Neural progenitor cell (in vitro differentiated cells): ENCODE results near the gene FBXW7. TPM values are rescaled to one million over a fixed set of nuclear protein-coding genes. Genes with fewer than 3 reads are reported as not detected.

Experiments
- DNase-seq: peaks from one replicate; pipeline ENCODE4 v3.0.0-alpha.2; 2016; ENCODE audit warnings: low spot score
- H2AFZ ChIP-seq: fragments of 200-600 bp; sonication (generic); replicated peaks from 2 replicates; pipeline ENCODE4 v1.6.1; 2016; ENCODE audit warnings: antibody characterized with exemption
- H3F3A ChIP-seq: fragments of 200-600 bp; sonication (generic); 2 replicates; pipeline ENCODE4 v1.6.1; 2016; ENCODE audit warnings: antibody characterized with exemption, low read depth
- H3K27ac ChIP-seq: fragments of 200-600 bp; sonication (generic); 2 replicates; pipeline ENCODE4 v1.5.1; 2016; ENCODE audit warnings: mild to moderate bottlenecking
- H3K27me3 ChIP-seq: fragments of 200-600 bp; sonication (generic); 2 replicates; pipeline ENCODE4 v1.6.1; 2016; ENCODE audit warnings: mild to moderate bottlenecking, moderate library complexity
- H3K36me3 ChIP-seq: fragments of 200-600 bp; sonication (generic); 2 replicates; pipeline ENCODE4 v1.5.1; 2016
- H3K4me1 ChIP-seq: fragments of 200-600 bp; sonication (generic); 2 replicates; pipeline ENCODE4 v1.6.1; 2016; ENCODE audit warnings: mixed run types
- H3K4me2 ChIP-seq: fragments of 200-600 bp; sonication (generic); 2 replicates; pipeline ENCODE4 v1.6.1; 2016
- H3K4me3 ChIP-seq: fragments of 200-600 bp; sonication (generic); 2 replicates; pipeline ENCODE4 v1.5.1; 2016
- H3K79me2 ChIP-seq: fragments of 200-600 bp; sonication (generic); 2 replicates; pipeline ENCODE4 v1.6.1; 2016; ENCODE audit warnings: low read depth
- H3K9ac ChIP-seq: fragments of 200-600 bp; sonication (generic); 2 replicates; pipeline ENCODE4 v1.6.1; 2016
- H3K9me3 ChIP-seq: fragments of 200-600 bp; sonication (generic); 2 replicates; pipeline ENCODE4 v1.5.1; 2016; ENCODE audit warnings: low read depth
- H4K20me1 ChIP-seq: fragments of 200-600 bp; sonication (generic); 2 replicates; pipeline ENCODE4 v1.6.1; 2016; ENCODE audit warnings: low read depth
- H3K27ac Mint-ChIP-seq: 3 replicates; pipeline ENCODE4 v1.8.0; 2021; ENCODE audit warnings: mixed read lengths
- H3K27me3 Mint-ChIP-seq: 2 replicates; pipeline ENCODE4 v1.8.0; 2022; ENCODE audit warnings: low read depth, mild to moderate bottlenecking, inconsistent platforms, moderate library complexity, mixed read lengths; ENCODE audit not compliant: insufficient read depth
- H3K36me3 Mint-ChIP-seq: 3 replicates; pipeline ENCODE4 v1.8.0; 2021; ENCODE audit warnings: mixed read lengths
- H3K4me1 Mint-ChIP-seq: 3 replicates; pipeline ENCODE4 v1.8.0; 2021; ENCODE audit warnings: mixed read lengths
- H3K4me3 Mint-ChIP-seq: 3 replicates; pipeline ENCODE4 v1.8.0; 2021; ENCODE audit warnings: mild to moderate bottlenecking, moderate library complexity, mixed read lengths
- H3K9me3 Mint-ChIP-seq: 3 replicates; pipeline ENCODE4 v1.8.0; 2020; ENCODE audit warnings: mixed read lengths
- EZH2 ChIP-seq: fragments of 200-600 bp; sonication (generic); IDR thresholded peaks from 2 replicates; pipeline ENCODE4 v1.6.1; 2017; ENCODE audit warnings: antibody characterized with exemption, mild to moderate bottlenecking, moderate library complexity
- EZH2phosphoT487 ChIP-seq: fragments of 200-600 bp; sonication (generic); IDR thresholded peaks from 2 replicates; pipeline ENCODE4 v1.6.1; 2017; ENCODE audit warnings: antibody characterized with exemption
- total RNA-seq: library from RNA; depleted of rRNA; stranded (reverse); fragments of >200 nt; gene quantifications from 2 replicates; pipeline ENCODE4 v1.2.3, GENCODE V29; 2015; ENCODE audit warnings: low replicate concordance
- TF ChIP-seq, protein P1 (sequence below): fragments of 200-600 bp; sonication (generic); IDR thresholded peaks from 2 replicates; pipeline ENCODE4 v1.5.1; 2017; ENCODE audit warnings: antibody characterized with exemption, mild to moderate bottlenecking

The FBXW7 gene
- total RNA-seq, 1 donor from 2014 or later = 43.9 TPM

DNA sequence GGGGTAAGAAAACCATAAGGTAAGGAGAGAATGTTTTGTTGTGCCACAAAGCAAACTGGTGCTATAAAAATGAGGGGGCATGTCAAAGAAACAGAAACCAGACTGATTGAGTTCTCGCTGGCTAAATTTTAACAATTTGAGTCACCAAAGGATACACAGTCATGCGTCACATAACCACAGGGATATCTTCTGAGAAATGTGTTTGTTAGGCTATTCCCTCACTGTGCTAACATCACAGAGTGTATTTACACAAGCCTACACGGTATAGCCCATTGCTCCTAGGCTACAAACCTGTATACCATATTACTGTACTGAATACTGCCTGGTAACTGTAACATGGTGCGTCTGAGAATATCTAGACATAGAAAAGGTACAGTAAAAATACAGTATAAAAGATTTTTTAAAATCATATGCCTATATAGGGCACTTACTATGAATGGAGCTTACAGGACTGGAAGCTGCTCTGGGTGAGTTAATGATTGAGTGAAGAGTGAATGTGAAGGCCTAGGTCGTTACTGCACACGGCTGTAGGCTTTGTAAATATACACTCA lies 50.1 kb downstream of the FBXW7 start:
- no peaks in the 10 kb centered on the region for H3K4me1 Mint-ChIP-seq
- TF ChIP-seq, protein P1, sequence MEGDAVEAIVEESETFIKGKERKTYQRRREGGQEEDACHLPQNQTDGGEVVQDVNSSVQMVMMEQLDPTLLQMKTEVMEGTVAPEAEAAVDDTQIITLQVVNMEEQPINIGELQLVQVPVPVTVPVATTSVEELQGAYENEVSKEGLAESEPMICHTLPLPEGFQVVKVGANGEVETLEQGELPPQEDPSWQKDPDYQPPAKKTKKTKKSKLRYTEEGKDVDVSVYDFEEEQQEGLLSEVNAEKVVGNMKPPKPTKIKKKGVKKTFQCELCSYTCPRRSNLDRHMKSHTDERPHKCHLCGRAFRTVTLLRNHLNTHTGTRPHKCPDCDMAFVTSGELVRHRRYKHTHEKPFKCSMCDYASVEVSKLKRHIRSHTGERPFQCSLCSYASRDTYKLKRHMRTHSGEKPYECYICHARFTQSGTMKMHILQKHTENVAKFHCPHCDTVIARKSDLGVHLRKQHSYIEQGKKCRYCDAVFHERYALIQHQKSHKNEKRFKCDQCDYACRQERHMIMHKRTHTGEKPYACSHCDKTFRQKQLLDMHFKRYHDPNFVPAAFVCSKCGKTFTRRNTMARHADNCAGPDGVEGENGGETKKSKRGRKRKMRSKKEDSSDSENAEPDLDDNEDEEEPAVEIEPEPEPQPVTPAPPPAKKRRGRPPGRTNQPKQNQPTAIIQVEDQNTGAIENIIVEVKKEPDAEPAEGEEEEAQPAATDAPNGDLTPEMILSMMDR = no peak
- TF ChIP-seq EZH2phosphoT487 (no peak), EZH2 (no peak)
- H2AFZ ChIP-seq = no peak overlapping the region
- H3K79me2 ChIP-seq = peaks cover 44% of the 10 kb centered on the region
- no peaks in the 10 kb centered on the region for H3K4me1 ChIP-seq
- H3K4me3 ChIP-seq = no peak overlapping the region
- H3K36me3 Mint-ChIP-seq = peaks cover 2% of the 10 kb centered on the region
- H4K20me1 ChIP-seq = no peaks in the 10 kb centered on the region
- H3K4me3 Mint-ChIP-seq = no peak overlapping the region
- H3K27ac ChIP-seq = no peak overlapping the region
- H3K9ac ChIP-seq = no peak overlapping the region
- no peaks in the 10 kb centered on the region for H3F3A ChIP-seq
- H3K27ac Mint-ChIP-seq = no peak overlapping the region
- no peaks in the 10 kb centered on the region for H3K36me3 ChIP-seq
- H3K9me3 ChIP-seq = no peaks in the 10 kb centered on the region
- H3K27me3 ChIP-seq = no peaks in the 10 kb centered on the region
- peaks cover 5% of the 10 kb centered on the region for H3K9me3 Mint-ChIP-seq
- H3K27me3 Mint-ChIP-seq = no peaks in the 10 kb centered on the region
- no peak overlapping the region for H3K4me2 ChIP-seq
- DNase-seq = no peak

DNA sequence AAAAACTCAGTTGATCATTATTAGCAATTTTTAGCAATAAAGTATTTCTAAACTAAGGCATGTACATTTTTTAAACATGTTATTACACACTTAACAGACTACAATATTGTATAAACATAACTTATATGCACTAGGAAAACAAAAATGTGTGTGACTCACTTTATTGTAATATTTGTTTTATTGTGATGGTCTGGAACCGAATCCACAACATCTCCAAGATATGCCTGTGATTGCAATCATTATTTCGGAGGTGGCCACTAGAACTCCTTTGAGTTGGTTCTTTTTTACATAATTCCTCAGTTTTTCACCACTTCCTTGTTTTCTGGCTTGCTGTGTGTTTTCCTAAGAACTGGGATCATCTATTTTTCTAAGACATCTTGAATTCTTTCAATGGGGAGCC lies 53.7 kb downstream of the FBXW7 start:
- H3K9ac ChIP-seq = no peak overlapping the region
- Mint-ChIP-seq H3K27me3 (no peaks in the 10 kb centered on the region), H3K36me3 (peaks cover 2% of the 10 kb centered on the region), H3K9me3 (peaks cover 5% of the 10 kb centered on the region), H3K27ac (no peak overlapping the region), H3K4me1 (no peaks in the 10 kb centered on the region), H3K4me3 (no peak overlapping the region)
- H3K4me3 ChIP-seq = no peak overlapping the region
- no peak overlapping the region for H2AFZ ChIP-seq
- no peaks in the 10 kb centered on the region for H3K36me3 ChIP-seq
- no peak for TF ChIP-seq EZH2
- TF ChIP-seq, protein P1 = no peak
- TF ChIP-seq EZH2phosphoT487 = no peak
- H3K4me1 ChIP-seq = no peaks in the 10 kb centered on the region
- H3K4me2 ChIP-seq = no peak overlapping the region
- H3K9me3 ChIP-seq = no peaks in the 10 kb centered on the region
- H3K79me2 ChIP-seq = peaks cover 29% of the 10 kb centered on the region
- H3K27me3 ChIP-seq = no peaks in the 10 kb centered on the region
- no peaks in the 10 kb centered on the region for H3F3A ChIP-seq
- no peak for DNase-seq
- no peak overlapping the region for H3K27ac ChIP-seq
- no peaks in the 10 kb centered on the region for H4K20me1 ChIP-seq

DNA sequence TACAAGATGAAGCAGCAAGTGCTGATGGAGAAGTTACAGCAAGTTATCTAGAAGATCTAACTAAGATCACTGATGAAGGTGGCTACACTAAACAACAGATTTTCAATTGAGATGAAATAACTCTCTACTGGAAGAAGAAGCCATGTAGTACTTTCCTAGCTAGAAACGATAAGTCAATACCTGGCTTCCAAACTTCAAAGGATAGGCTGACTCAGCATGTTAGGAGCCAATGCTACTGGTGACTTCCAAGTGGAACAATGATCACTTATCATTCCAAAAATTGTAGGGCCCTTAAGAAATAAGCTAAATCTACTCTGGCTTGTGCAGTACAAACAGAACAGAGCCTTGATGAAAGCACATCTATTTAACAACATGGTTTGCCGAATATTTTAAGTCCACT lies 55.0 kb downstream of the FBXW7 start:
- Mint-ChIP-seq H3K4me1 (no peaks in the 10 kb centered on the region), H3K27ac (no peak overlapping the region), H3K4me3 (no peak overlapping the region), H3K9me3 (peaks cover 5% of the 10 kb centered on the region), H3K36me3 (peaks cover 2% of the 10 kb centered on the region), H3K27me3 (no peaks in the 10 kb centered on the region)
- H3K9ac ChIP-seq = no peak overlapping the region
- peaks cover 30% of the 10 kb centered on the region for H3K79me2 ChIP-seq
- TF ChIP-seq EZH2 = no peak
- TF ChIP-seq, protein P1 = no peak
- no peak for TF ChIP-seq EZH2phosphoT487
- no peak overlapping the region for H2AFZ ChIP-seq
- H3K4me1 ChIP-seq = peaks cover 11% of the 10 kb centered on the region
- H4K20me1 ChIP-seq = peaks cover 7% of the 10 kb centered on the region
- no peak overlapping the region for H3K27ac ChIP-seq
- no peaks in the 10 kb centered on the region for H3F3A ChIP-seq
- DNase-seq = no peak
- H3K27me3 ChIP-seq = no peaks in the 10 kb centered on the region
- no peak overlapping the region for H3K4me3 ChIP-seq
- no peaks in the 10 kb centered on the region for H3K36me3 ChIP-seq
- no peak overlapping the region for H3K4me2 ChIP-seq
- H3K9me3 ChIP-seq = no peaks in the 10 kb centered on the region
